Ishikawa (cell line): ENCODE results near the gene HCLS1.

Experiments used
- CEBPB ChIP-seq: IDR thresholded peaks from 2 replicates; pipeline ENCODE4 v1.6.1; 2012
- CREB1 ChIP-seq: IDR thresholded peaks from 2 replicates; pipeline ENCODE4 v1.6.1; 2012; ENCODE audit warnings: low read depth
- EGR1 ChIP-seq: IDR thresholded peaks from 2 replicates; pipeline ENCODE4 v1.6.1; 2012
- EP300 ChIP-seq: IDR thresholded peaks from 2 replicates; pipeline ENCODE4 v1.6.1; 2012; ENCODE audit warnings: borderline replicate concordance
- FOXM1 ChIP-seq: IDR thresholded peaks from 2 replicates; pipeline ENCODE4 v1.6.1; 2012; ENCODE audit warnings: low read depth, borderline replicate concordance
- NFIC ChIP-seq: IDR thresholded peaks from 2 replicates; pipeline ENCODE4 v1.6.1; 2012
- RAD21 ChIP-seq: IDR thresholded peaks from 2 replicates; pipeline ENCODE4 v1.6.1; 2012; ENCODE audit warnings: low read depth
- TAF1 ChIP-seq: IDR thresholded peaks from 2 replicates; pipeline ENCODE4 v1.6.1; 2012; ENCODE audit warnings: low read depth, mild to moderate bottlenecking
- YY1 ChIP-seq: IDR thresholded peaks from 2 replicates; pipeline ENCODE4 v1.6.1; 2012; ENCODE audit warnings: low read depth
- TF ChIP-seq, protein P1 (sequence below): IDR thresholded peaks from 2 replicates; pipeline ENCODE4 v1.6.1; 2012
- TF ChIP-seq, protein P2 (sequence below): IDR thresholded peaks from 2 replicates; pipeline ENCODE4 v1.6.1; 2012; ENCODE audit warnings: low read depth, mild to moderate bottlenecking

DNA sequence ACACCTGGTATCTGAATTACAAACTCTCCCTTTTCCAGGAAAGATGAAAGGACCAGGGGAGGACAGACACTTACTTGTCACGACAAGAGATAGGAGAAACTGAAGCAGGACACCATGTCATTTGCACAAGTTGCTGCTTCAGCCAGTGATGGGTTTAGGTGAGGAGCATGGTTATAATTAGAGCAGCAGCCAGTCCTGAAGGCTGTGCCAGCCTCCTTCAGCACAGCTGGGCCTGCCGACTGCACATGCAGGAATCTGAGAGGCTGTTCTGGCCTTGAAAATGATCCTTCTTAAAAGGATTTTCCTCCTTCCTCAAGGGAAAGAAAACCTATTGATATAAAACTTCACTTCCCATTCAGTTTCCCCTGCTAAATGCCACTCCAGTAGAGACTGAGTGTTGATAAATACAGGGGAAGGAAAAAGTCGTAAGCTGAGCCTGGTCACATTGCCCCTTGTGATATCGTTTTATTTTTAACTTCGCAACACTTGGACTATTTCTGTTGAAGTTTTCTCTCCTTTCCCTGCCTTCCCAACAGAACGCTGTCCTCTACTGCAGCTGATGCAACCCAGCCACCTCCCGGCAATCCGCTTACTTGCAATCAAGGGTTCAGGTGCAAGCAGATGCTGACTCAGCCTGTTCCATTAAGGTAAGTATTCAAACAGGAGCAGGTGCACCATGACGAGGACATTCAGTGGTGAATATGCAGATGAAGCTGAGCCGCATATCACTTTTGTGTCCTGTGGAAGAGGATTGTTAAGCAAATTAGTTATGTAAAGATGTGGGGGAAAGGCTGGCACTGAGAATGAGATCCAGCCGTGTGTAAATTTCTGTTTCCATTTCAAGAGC lies 67.6 kb downstream of the HCLS1 start, which contains the start of gene FBXO40:
- TF ChIP-seq NFIC (no peak), EGR1 (no peak), CEBPB (no peak), EP300 (no peak), TAF1 (no peak), CREB1 (no peak), RAD21 (no peak), FOXM1 (no peak), YY1 (no peak)
- TF ChIP-seq, protein P1, sequence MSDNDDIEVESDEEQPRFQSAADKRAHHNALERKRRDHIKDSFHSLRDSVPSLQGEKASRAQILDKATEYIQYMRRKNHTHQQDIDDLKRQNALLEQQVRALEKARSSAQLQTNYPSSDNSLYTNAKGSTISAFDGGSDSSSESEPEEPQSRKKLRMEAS: no peak
- TF ChIP-seq, protein P2, sequence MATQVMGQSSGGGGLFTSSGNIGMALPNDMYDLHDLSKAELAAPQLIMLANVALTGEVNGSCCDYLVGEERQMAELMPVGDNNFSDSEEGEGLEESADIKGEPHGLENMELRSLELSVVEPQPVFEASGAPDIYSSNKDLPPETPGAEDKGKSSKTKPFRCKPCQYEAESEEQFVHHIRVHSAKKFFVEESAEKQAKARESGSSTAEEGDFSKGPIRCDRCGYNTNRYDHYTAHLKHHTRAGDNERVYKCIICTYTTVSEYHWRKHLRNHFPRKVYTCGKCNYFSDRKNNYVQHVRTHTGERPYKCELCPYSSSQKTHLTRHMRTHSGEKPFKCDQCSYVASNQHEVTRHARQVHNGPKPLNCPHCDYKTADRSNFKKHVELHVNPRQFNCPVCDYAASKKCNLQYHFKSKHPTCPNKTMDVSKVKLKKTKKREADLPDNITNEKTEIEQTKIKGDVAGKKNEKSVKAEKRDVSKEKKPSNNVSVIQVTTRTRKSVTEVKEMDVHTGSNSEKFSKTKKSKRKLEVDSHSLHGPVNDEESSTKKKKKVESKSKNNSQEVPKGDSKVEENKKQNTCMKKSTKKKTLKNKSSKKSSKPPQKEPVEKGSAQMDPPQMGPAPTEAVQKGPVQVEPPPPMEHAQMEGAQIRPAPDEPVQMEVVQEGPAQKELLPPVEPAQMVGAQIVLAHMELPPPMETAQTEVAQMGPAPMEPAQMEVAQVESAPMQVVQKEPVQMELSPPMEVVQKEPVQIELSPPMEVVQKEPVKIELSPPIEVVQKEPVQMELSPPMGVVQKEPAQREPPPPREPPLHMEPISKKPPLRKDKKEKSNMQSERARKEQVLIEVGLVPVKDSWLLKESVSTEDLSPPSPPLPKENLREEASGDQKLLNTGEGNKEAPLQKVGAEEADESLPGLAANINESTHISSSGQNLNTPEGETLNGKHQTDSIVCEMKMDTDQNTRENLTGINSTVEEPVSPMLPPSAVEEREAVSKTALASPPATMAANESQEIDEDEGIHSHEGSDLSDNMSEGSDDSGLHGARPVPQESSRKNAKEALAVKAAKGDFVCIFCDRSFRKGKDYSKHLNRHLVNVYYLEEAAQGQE: no peak
